A673 (cell line): ENCODE data around the gene SEC14L5.

ENCODE experiments used
- EZH2 ChIP-seq: fragments of 200-600 bp; sonication (generic); IDR thresholded peaks from 2 replicates; pipeline ENCODE4 v1.6.1; 2017; ENCODE audit warnings: borderline replicate concordance, low read depth, mild to moderate bottlenecking, mixed read lengths, antibody characterized with exemption, low read length; ENCODE audit not compliant: poor library complexity, severe bottlenecking
- TF ChIP-seq, protein P1 (sequence below): fragments of 300-800, 200-600 bp; sonication (generic); conservative IDR thresholded peaks from 2 replicates; pipeline ENCODE4 v1.5.1; 2017; ENCODE audit warnings: low read depth, mild to moderate bottlenecking, antibody characterized with exemption, low read length, moderate library complexity, mixed read lengths

GRCh38 chr16:5002699-5003143 lies 44.6 kb downstream of the SEC14L5 start:
- TF ChIP-seq, protein P1, sequence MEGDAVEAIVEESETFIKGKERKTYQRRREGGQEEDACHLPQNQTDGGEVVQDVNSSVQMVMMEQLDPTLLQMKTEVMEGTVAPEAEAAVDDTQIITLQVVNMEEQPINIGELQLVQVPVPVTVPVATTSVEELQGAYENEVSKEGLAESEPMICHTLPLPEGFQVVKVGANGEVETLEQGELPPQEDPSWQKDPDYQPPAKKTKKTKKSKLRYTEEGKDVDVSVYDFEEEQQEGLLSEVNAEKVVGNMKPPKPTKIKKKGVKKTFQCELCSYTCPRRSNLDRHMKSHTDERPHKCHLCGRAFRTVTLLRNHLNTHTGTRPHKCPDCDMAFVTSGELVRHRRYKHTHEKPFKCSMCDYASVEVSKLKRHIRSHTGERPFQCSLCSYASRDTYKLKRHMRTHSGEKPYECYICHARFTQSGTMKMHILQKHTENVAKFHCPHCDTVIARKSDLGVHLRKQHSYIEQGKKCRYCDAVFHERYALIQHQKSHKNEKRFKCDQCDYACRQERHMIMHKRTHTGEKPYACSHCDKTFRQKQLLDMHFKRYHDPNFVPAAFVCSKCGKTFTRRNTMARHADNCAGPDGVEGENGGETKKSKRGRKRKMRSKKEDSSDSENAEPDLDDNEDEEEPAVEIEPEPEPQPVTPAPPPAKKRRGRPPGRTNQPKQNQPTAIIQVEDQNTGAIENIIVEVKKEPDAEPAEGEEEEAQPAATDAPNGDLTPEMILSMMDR: no peak
- TF ChIP-seq EZH2: no peak
